ENCODE measurements around the gene ITGA8. TPM values are rescaled to one million over a fixed set of nuclear protein-coding genes. Genes with fewer than 3 reads are reported as not detected.

Gene ITGA8
- total RNA-seq, 1 experiment from 2014 or later = 0.02 TPM

- TF ChIP-seq SRF (IDR thresholded peaks at IDR 0.05; ENCODE audit: low read depth) (no peak), CEBPB (IDR thresholded peaks at IDR 0.05; ENCODE audit: low read depth) (no peak), ELF1 (IDR thresholded peaks at IDR 0.05; ENCODE audit: borderline replicate concordance, low read depth) (no peak), SP1 (IDR thresholded peaks at IDR 0.05; ENCODE audit: low read depth) (no peak)
These were observed 6.3 kb upstream of the ITGA8 start (continued) for GRCh38 chr10:15726042-15726441.

DNA sequence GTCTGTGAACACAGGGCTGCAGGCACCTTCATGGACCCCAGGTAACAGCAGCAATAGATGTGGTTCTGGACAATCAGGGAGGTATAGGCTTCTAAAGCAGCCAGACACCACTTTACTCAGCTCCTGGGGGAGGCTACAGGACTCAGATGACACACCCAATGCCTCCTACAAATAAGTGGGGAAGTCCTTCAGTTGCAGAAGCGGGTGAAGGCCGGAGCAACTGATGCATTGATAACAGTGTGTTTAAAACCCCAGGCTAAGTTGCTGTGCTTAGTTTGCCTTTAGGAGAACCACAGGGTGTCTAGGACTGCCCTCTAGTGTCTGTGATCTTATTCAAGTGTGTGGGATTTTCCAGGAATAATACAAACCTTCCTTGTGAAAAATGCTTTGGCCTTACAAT is 5.9 kb upstream of the ITGA8 start:
- Histone ChIP-seq H3K4me2 (ENCODE audit: low read length) (no peak overlapping the region), H3K4me3 (replicated peaks in 1 of 2; ENCODE audit: low read depth in 1 of 2, low read length in 2 of 2) (no peak overlapping the region), H2AFZ (ENCODE audit: low read depth, low read length, poor library complexity, severe bottlenecking) (no peak overlapping the region), H3K9me2 (ENCODE audit: insufficient read depth) (no peaks in the 10 kb centered on the region), H3K27me3 (ENCODE audit: insufficient read depth, low read length) (peaks cover 17% of the 10 kb centered on the region), H3K9me3 (ENCODE audit: control insufficient read depth in 1 of 2, insufficient read depth in 1 of 2, low read depth in 1 of 2, low read length in 2 of 2) (no peaks in the 10 kb centered on the region), H3K4me1 (ENCODE audit: control insufficient read depth in 1 of 2, insufficient read depth in 2 of 2, low read length in 2 of 2) (no peaks in the 10 kb centered on the region), H3K79me2 (ENCODE audit: insufficient read depth, low read length) (no peaks in the 10 kb centered on the region), H3K36me3 (ENCODE audit: control insufficient read depth in 1 of 2, insufficient read depth in 2 of 2, low read length in 2 of 2) (no peaks in the 10 kb centered on the region), H4K20me1 (ENCODE audit: insufficient read depth) (no peaks in the 10 kb centered on the region), H3K27ac (ENCODE audit: low read depth, low read length) (no peak overlapping the region), H3K9ac (ENCODE audit: low read length) (no peak overlapping the region)
- ATAC-seq (peak; percentile 88), DNase-seq (ENCODE audit: low read depth, low spot score) (peak; percentile 27)
- CTCF ChIA-PET = no interaction called here
- POLR2A ChIA-PET = no interaction called here
- TF ChIP-seq, protein P1, sequence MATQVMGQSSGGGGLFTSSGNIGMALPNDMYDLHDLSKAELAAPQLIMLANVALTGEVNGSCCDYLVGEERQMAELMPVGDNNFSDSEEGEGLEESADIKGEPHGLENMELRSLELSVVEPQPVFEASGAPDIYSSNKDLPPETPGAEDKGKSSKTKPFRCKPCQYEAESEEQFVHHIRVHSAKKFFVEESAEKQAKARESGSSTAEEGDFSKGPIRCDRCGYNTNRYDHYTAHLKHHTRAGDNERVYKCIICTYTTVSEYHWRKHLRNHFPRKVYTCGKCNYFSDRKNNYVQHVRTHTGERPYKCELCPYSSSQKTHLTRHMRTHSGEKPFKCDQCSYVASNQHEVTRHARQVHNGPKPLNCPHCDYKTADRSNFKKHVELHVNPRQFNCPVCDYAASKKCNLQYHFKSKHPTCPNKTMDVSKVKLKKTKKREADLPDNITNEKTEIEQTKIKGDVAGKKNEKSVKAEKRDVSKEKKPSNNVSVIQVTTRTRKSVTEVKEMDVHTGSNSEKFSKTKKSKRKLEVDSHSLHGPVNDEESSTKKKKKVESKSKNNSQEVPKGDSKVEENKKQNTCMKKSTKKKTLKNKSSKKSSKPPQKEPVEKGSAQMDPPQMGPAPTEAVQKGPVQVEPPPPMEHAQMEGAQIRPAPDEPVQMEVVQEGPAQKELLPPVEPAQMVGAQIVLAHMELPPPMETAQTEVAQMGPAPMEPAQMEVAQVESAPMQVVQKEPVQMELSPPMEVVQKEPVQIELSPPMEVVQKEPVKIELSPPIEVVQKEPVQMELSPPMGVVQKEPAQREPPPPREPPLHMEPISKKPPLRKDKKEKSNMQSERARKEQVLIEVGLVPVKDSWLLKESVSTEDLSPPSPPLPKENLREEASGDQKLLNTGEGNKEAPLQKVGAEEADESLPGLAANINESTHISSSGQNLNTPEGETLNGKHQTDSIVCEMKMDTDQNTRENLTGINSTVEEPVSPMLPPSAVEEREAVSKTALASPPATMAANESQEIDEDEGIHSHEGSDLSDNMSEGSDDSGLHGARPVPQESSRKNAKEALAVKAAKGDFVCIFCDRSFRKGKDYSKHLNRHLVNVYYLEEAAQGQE (IDR thresholded peaks at IDR 0.05; ENCODE audit: low read depth) = no peak
- TF ChIP-seq, protein P2, sequence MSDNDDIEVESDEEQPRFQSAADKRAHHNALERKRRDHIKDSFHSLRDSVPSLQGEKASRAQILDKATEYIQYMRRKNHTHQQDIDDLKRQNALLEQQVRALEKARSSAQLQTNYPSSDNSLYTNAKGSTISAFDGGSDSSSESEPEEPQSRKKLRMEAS (IDR thresholded peaks at IDR 0.05) = no peak
- TF ChIP-seq ZFX (IDR thresholded peaks at IDR 0.05) (no peak), YY1 (IDR thresholded peaks at IDR 0.05; ENCODE audit: extremely low read depth, insufficient replicate concordance, low read depth, low read length) (no peak), ZNF274 (IDR thresholded peaks at IDR 0.05; ENCODE audit: low read depth, low read length) (no peak), CEBPB (IDR thresholded peaks at IDR 0.05; ENCODE audit: low read depth) (no peak), POLR2AphosphoS5 (IDR thresholded peaks at IDR 0.05; ENCODE audit: low read depth, low read length) (no peak), FOSL1 (IDR thresholded peaks at IDR 0.05; ENCODE audit: low read depth) (no peak), SP1 (IDR thresholded peaks at IDR 0.05; ENCODE audit: low read depth) (no peak), RAD21 (IDR thresholded peaks at IDR 0.05; ENCODE audit: low read depth) (peak; percentile 62)
- TF ChIP-seq, protein P3, sequence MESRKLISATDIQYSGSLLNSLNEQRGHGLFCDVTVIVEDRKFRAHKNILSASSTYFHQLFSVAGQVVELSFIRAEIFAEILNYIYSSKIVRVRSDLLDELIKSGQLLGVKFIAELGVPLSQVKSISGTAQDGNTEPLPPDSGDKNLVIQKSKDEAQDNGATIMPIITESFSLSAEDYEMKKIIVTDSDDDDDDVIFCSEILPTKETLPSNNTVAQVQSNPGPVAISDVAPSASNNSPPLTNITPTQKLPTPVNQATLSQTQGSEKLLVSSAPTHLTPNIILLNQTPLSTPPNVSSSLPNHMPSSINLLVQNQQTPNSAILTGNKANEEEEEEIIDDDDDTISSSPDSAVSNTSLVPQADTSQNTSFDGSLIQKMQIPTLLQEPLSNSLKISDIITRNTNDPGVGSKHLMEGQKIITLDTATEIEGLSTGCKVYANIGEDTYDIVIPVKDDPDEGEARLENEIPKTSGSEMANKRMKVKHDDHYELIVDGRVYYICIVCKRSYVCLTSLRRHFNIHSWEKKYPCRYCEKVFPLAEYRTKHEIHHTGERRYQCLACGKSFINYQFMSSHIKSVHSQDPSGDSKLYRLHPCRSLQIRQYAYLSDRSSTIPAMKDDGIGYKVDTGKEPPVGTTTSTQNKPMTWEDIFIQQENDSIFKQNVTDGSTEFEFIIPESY (IDR thresholded peaks at IDR 0.05; ENCODE audit: extremely low read depth, insufficient replicate concordance, low read length) = no peak
- TF ChIP-seq, protein P4, sequence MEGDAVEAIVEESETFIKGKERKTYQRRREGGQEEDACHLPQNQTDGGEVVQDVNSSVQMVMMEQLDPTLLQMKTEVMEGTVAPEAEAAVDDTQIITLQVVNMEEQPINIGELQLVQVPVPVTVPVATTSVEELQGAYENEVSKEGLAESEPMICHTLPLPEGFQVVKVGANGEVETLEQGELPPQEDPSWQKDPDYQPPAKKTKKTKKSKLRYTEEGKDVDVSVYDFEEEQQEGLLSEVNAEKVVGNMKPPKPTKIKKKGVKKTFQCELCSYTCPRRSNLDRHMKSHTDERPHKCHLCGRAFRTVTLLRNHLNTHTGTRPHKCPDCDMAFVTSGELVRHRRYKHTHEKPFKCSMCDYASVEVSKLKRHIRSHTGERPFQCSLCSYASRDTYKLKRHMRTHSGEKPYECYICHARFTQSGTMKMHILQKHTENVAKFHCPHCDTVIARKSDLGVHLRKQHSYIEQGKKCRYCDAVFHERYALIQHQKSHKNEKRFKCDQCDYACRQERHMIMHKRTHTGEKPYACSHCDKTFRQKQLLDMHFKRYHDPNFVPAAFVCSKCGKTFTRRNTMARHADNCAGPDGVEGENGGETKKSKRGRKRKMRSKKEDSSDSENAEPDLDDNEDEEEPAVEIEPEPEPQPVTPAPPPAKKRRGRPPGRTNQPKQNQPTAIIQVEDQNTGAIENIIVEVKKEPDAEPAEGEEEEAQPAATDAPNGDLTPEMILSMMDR (IDR thresholded peaks at IDR 0.05 in 2 of 3, conservative IDR thresholded peaks at IDR 0.05 in 1 of 3; ENCODE audit: borderline replicate concordance in 1 of 3, insufficient read depth in 1 of 3, low read depth in 2 of 3, low read length in 2 of 3) = peak; percentile 53 to 63 (median 54); a peak in 5 of 6 replicates
- TF ChIP-seq, protein P5, sequence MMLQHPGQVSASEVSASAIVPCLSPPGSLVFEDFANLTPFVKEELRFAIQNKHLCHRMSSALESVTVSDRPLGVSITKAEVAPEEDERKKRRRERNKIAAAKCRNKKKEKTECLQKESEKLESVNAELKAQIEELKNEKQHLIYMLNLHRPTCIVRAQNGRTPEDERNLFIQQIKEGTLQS (IDR thresholded peaks at IDR 0.05) = no peak
- RAD21 ChIA-PET (ENCODE audit: low non-redundant PET in 1 of 2, low total read pairs in 2 of 2, uncharacterized antibody in 2 of 2, unreplicated experiment in 2 of 2) = no interaction called here
- intact Hi-C loops (cut with micrococcal nuclease) = loop anchor here (1.0 to 5.0 kb wide), 4 partner anchors 76 to 299 kb away; no protein-coding TSS in a partner anchor
- no TSS peak for BruUV-seq (replicated peaks)
